NCI-H460 (cell line): ENCODE measurements around the gene CYP2B6. TPM values are rescaled to one million over a fixed set of nuclear protein-coding genes. Genes with fewer than 3 reads are reported as not detected.
"Not testable (repeated sequence)": the region's sequence is repeated elsewhere in the genome, so short reads cannot be mapped to it uniquely, and the experiment has no call there.

Source experiments
- DNase-seq: peaks from one replicate; pipeline ENCODE4 v3.0.0-alpha.2; 2016; ENCODE audit warnings: low read depth; ENCODE audit errors: extremely low read depth
- total RNA-seq: library from RNA; depleted of rRNA; stranded (reverse); fragments of >200 nt; shearing (Covaris generic); gene quantifications from 2 replicates; pipeline ENCODE4 v1.2.3, GENCODE V29; 2014

The CYP2B6 gene
- total RNA-seq, 1 experiment from 2014 or later, result not detected

DNA sequence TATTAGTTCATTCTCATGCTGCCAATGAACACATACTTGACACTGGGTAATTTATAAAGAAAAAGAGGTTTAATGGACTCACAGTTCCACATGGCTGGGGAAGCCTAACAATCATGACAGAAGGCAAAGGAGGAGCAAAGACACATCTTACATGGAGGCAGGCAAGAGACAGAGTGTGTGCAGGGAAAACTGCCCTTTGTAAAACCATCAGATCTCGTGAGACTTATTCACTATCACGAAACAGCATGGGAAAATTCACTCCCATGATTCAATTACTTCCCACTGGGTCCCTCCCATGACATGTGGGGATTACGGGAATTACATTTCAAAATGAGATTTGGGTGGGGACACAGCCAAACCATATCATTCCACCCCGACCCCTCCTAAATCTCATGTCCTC, 11.3 kb upstream of the CYP2B6 start:
- DNase-seq, result not testable (repeated sequence)

DNA sequence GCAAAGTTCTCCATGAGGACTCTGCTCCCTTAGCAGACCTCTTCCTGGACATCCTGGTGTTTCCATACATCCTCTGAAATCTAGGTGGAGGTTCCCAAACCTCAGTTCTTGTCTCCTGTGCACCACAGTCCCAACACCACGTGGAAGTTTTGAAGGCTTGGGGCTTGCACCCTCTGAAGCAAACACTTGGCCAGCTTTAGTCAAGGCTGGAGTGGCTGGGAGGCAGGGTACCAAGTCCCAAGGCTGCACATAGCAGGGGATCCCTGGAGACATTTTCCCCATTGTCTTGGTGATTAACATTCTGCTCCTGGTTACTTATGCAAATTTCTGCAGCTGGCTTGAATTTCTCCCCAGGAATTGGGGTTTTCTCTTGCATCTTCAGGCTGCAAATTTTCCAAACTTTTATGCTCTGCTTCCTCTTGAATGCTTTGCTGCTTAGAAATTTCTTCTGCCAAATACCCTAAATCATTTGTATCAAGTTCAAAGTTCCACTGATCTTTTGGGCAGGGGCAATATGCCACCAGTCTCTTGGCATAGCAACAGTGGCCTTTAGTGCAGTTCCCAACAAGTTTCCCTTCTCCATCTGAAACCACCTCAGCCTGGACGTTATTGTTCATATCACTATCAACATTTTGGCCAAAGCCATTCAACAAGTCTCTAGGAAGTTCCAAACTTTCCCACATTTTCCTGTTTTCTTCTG, 10.2 kb upstream of the CYP2B6 start:
- not testable (repeated sequence) for DNase-seq

DNA sequence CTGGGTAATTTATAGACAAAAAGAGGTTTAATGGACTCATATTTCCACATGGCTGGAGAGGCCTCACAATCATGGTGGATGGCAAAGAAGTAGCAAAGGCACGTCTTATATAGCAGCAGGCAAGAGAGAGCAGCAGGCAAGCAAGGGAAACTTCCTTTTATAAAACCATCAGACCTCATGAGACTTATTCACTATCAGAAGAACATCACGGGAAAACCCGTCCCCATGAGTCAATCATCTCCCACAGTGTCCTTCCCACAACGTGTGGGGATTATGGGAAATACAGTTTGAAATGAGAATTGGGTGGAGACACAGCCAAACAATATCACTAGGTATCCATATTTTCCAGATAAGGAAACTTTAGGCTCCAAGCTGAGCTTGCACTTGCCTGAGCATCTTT, 9.5 kb upstream of the CYP2B6 start:
- no peak for DNase-seq

DNA sequence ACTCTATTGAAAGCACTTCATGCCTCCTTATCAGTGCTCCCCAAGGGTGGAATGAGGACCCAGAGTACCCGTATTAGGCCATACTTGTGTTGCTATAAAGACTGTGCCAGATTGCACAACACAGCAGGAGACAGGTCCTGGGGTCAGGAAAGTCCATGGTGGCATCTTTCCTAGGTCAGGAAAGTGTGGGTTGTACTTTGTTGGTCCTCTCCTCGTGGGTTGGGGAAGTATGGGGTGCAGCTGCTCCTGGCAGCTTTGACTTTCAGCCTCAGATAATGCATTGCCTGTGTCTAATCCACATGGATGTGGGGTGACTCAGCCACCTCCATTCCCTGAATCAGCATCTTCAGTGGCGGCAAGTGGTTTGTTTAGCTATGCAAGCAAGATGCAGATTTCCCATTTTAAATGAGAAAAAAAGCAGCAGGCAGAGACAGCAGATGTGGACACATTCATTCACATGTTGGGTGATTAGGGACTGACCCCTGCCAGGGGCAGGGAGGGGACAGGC, 8.4 kb upstream of the CYP2B6 start:
- no peak for DNase-seq

DNA sequence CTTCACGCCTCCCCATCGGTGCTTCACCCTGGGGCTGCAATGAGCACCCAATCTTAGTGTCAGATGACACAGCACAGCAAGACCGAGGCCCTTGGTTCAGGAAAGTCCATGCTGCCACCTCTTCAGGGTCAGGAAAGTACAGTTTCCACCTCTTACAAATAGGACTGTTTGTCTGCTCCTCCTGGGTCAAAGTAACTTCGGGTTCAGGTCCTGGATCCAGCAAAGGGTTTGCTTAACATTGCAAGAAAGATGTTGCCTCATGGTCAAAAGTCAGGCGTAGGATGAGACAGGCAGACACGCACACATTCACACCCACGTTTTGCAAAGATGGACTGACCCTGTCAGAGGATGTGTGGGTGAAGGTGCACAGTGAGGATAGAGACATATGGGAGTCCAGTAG, 1.6 kb upstream of the CYP2B6 start:
- DNase-seq, result no peak

DNA sequence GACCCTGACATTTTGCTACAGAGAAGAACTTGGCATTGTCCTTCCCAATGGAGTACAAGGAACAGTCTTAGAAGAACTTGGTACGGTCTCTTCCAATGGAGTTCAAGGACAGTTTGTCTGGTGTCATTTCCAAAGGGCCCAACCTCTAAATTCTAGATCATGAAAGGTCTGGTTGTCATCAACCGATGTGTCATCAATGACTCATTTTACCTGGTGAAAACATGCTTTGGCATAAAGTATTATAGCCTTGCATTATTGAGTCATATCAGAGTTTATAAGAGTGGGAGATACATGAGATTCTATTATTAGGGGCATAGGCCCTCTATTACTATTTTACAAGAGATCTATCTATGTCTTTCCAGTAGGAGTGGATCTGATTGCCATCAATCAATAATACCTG, 4.3 kb downstream of the CYP2B6 start:
- DNase-seq, result no peak

DNA sequence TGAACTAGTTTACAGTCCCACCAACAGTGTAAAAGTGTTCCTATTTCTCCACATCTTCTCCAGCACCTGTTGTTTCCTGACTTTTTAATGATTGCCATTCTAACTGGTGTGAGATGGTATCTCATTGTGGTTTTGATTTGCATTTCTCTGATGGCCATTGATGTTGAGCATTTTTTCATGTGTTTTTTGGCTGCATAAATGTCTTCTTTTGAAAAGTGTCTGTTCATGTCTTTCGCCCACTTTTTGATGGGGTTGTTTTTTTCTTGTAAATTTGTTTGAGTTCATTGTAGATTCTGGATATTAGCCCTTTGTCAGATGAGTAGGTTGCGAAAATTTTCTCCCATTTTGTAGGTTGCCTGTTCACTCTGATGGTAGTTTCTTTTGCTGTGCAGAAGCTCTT, 7.9 kb downstream of the CYP2B6 start:
- DNase-seq, result not testable (repeated sequence)

DNA sequence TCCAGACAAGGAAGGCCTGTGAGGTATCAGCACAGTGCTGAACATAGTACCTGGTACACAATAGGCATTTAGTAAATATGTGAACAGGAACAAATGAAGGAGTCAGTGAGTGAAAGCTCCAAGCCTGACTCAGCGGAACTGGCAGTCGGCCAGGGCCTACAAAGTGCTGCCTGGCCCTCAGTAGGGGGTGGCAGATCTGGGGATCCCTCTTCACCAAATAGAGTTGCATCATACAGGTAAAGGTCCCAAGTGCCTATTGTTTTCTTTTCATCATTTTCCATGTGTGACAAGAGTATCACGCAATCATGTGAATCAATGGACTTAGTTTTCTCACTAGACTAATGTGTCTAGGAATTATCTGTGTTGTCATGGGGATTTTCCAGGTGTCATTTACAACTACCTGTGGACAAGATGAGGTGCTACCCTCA, 9.2 kb downstream of the CYP2B6 start:
- no peak for DNase-seq

DNA sequence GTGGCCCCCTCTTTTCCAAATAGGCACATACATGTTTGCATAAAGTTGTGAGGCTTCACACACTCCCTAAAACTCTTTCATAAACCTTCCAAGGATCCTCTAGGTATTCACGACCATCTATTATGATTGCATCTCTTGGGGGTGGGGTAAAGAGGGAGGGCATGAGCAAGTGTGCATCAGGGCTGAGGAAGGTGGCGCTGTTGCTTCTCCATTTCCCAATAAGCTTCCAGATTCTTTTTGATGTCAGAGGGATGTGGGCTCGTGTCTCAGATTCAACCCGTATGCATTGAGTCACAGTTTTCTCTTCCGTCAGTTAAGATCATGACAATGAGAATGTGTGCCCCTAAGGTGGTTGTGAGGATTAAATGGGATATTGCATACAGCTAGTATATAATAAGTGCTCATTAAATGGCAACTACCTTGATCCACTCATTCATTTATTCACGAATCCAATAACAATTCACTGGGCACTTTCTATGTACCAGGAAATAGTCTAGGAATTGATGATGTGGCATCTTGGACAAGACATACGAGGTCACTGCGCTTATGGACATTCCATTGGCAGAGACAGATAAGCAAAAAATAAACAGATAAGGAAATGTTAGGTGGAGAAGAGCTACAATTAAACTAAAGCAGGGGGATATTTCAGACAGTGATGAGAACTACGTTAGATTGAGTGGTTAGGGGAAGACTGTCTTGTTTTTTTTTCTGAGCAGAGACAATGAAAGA, 10.3 kb downstream of the CYP2B6 start:
- no peak for DNase-seq

DNA sequence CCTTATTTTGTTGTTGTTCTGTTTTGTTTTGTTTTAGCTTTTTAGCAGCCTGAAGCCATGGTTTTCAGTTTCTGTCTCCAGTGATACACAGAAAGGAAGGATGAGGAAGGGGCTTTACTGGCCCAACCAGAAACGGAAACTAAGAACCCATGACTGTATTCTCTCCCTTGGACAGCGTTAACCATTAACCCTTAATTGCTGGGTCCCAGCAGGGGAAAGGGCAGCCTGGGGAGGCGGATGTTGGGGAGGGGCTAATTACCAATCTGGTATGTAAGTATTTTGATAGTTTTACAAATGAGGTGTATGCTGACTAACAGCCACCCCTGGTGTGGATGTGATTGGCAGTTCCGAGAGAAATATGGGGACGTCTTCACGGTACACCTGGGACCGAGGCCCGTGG, 12.6 kb downstream of the CYP2B6 start:
- not testable (repeated sequence) for DNase-seq

DNA sequence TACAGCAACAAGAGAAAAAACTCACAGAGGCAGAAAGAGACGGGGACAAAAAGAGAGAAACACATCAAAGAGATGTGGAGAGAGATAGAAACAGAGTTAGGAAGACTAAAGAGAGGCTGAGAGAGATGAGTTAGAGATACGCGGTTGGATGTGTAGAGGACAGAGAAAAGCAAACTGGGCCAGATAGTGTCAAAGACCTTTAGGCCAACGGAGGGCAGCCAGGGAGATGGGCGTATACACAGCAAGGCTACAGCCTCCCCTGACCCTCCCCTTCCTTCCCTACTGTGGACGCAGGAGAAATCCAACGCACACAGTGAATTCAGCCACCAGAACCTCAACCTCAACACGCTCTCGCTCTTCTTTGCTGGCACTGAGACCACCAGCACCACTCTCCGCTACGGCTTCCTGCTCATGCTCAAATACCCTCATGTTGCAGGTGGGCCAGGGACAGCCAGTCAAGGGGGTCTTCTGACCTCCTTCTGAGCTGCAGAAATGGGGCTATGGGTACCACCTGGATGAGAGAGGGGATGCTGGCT, 18.7 kb downstream of the CYP2B6 start:
- no peak for DNase-seq

DNA sequence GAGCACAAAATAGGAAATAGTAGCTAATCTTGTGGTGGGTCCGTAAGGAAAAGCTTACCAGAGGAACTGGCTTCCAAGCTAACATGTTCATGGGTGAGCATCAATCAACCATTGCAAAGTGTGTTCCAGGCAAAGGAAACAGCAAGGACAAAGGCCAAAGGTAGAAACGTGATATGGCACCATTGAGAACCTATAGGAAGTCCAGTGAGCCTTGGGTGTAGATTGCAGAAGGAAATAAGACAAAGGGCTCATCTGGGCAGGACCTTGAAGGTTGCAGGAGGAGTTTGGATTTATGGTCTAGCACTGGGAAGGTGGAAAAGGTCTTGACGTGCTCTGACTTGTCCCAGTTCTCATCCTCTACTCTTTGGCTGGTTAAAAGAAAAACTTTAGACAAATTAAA, 22.3 kb downstream of the CYP2B6 start:
- no peak for DNase-seq

DNA sequence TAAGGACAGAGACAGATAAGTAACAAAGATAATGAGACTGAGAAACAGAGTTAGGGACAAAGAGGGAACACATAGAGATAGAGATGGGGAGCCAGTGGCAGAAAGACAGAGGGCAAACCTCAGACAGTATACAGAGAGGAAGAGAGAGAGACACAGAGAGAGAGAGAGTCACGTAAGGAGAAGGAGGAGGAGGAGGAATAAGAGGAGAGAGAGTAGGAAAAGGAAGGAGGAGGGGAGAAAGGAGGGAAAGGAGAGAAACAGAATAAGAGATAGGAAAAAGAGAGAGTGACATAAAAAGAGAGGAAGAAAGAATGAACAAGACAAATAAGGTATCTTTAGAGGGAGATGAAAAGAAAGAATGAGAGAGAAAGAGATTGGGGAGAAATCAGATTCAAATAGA, 23.6 kb downstream of the CYP2B6 start:
- no peak for DNase-seq

DNA sequence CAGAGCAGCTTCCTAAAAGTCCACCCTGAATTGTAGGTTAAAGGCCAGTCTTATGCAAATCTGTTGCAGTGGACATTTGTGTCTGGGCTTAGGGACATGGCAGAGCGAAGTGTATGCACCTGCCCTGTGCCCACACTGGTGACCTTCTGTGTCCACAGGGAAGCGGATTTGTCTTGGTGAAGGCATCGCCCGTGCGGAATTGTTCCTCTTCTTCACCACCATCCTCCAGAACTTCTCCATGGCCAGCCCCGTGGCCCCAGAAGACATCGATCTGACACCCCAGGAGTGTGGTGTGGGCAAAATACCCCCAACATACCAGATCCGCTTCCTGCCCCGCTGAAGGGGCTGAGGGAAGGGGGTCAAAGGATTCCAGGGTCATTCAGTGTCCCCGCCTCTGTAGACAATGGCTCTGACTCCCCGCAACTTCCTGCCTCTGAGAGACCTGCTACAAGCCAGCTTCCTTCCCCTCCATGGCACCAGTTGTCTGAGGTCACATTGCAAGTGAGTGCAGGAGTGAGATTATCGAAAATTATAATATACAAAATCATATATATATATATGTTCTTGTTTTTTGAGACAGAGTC, 25.5 kb downstream of the CYP2B6 start:
- no peak for DNase-seq

DNA sequence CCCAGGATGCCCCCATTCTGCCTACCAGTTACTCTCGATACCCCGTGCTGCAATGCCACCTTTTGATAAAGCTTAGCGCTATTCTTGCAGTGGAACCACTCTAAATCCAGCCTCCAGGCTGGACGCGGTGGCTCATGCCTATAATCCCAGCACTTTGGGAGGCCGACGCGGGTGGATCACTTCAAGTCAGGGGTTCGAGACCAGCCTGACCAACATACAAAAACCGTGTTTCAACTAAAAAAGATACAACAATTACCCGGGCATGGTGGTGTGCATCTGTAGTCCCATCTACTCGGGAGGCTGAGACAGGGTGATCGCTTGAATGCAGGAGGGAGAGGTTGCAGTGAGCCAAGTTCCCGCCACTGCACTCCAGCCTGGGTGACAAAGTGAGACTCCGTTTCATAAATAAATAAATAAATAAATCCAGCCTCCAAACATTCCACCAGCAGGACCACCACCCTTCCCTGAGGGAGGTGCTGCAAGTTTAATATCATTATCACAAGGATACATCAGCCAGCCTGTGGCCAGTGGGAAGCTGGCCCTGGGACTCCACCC, 27.7 kb downstream of the CYP2B6 start:
- no peak for DNase-seq

DNA sequence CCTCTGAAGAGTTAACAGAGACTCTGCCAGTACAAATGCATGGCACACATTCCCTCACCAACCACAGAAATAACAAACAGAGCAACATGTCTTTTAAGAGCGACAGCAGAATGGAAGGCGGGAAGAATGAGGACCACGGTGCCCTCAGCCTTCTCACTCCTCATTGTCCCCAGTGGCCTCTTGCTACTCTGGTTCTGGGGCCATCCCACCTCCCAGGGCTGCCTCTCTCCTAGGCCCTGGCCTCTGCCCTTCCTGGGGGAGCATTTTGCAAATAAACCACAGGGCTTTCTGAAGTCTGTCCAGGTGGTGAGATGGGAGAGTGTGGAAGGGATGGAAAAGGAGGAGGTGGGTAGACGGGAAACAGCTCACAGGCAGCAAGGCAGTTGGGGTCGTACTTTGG, 28.3 kb downstream of the CYP2B6 start:
- no peak for DNase-seq

DNA sequence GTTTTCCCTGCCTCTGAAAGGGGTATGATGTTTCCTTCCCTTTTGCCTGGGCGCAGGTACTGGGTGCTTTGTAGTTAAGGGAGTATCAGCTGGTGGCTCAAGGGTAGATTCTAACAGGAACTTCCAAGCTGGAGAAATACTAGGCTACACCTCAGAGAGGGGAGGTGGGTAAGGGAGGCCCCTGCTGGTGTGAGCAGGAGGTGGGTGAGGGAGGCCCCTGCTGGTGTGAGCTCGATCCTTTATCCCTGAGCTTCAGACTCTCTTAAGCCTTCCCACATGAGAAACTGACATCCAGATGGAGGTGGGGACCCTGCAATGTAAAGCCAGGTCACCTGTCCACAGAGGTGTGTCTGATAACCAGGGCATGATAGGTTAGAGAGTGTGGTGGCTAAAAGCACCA, 32.1 kb downstream of the CYP2B6 start:
- DNase-seq, result no peak

DNA sequence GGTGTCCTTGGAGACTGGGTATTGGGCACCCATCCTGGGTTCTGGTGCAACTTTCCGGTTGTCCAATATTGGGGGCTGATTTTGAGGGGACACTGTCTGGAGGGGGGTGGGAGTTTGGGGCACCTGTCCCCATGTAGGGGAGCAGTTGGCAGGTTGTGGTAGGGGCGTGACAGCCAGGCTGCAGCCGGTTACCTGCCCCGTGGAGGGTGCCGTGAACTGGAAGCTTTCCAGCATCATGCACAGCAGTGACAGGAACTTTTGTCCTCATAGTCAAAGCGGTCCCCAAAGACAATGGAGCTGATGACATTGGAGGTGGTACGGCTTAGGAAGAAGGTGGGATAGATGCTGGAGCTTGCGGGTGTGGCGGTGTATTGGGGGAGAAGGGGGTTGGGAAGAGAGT, 34.3 kb downstream of the CYP2B6 start:
- no peak for DNase-seq

DNA sequence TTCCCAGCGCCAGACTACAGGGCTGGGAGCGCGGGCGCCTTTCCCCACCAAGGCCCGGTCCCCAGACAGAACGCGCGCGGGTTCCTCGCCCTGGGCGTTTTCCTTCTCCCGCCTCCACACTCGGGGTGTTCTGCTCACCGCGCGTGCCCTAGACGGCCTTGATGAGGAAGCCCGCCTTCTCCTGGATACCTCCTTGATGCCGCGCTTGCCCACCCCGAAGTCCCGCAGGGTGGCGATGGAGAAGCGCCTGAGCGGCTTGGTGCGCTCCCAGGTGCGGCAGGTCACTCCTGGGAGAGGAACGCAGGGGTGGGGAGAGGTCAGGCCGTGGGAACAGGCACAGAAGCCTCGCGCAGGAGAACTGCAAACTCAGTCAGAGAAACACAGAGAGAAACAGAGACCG, 34.8 kb downstream of the CYP2B6 start:
- no peak for DNase-seq

DNA sequence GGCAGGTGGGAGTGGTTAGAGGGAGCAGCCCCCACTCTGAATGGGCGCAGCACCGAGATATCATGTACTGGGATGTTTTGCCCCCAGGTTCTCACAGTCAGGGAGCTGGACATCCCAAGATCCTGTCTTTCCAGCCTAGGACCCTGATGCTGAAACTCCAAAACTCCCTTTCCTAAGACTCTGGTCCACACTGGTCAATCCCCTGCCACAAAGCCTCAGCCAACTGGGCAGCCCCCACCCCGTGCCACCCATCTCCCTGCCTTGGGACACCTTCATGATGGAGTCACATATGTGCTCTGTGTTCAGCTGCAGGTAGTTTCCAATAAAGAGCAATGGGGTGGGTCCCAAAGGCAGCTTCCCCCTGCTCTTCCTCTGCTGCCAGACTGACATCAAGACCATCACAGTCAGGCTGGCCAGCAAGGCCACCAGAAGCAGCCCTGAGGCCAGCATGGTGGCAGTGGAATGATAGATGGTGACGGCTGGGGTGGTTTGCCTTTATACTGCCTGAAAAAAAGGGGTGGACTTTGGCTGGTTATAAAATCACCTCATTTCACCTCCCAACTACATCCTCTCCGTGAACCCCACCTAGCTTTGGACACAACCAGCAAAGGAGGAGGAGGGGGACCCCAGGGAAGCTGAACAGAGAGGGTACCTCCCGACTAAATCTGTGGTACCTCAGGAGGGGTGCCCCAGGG, 36.3 kb downstream of the CYP2B6 start:
- DNase-seq, result no peak
